GM13977 (cell line): ENCODE measurements around the gene C7orf33.

Experiments used
- DNase-seq: peaks from one replicate; pipeline ENCODE4 v3.0.0; 2012; ENCODE audit warnings: low spot score
- CTCF ChIP-seq: IDR thresholded peaks from 2 replicates; pipeline ENCODE4 v1.5.1; 2012; ENCODE audit warnings: mild to moderate bottlenecking, control low read depth; ENCODE audit not compliant: insufficient read depth; ENCODE audit errors: extremely low read depth, missing control alignments
- in situ Hi-C: fragments of 300-500 bp; cut with MboI; formaldehyde crosslinking; loops from one replicate; pipeline ENCODE4 v1.12.0; 2022; ENCODE audit warnings: low sequenced_read_pairs, low pct_unique_long_range_greater_than_20kb, mixed read lengths, inconsistent platforms; ENCODE audit not compliant: unreplicated experiment

Gene C7orf33

GRCh38 chr7:148579366-148579765 lies 11.2 kb upstream of the C7orf33 start:
- in situ Hi-C loops, result no loop called here

GRCh38 chr7:148580446-148580845 lies 10.1 kb upstream of the C7orf33 start:
- TF ChIP-seq CTCF, result no peak
- in situ Hi-C loops, result no loop called here
- no peak for DNase-seq

More at GRCh38 chr7:148579366-148579765, 11.2 kb upstream of the C7orf33 start:
- no peak for DNase-seq
- no peak for TF ChIP-seq CTCF

GRCh38 chr7:148581624-148582023 lies 8.9 kb upstream of the C7orf33 start:
- in situ Hi-C loops, result no loop called here
- no peak for TF ChIP-seq CTCF
- DNase-seq, result no peak

GRCh38 chr7:148584154-148584827 lies 6.3 kb upstream of the C7orf33 start:
- in situ Hi-C loops, result no loop called here
- no peak for DNase-seq
- no peak for TF ChIP-seq CTCF

GRCh38 chr7:148585399-148585798 lies 5.2 kb upstream of the C7orf33 start:
- no peak for TF ChIP-seq CTCF
- in situ Hi-C loops, result no loop called here
- DNase-seq, result no peak

- in situ Hi-C loops, result no loop called here
- no peak for TF ChIP-seq CTCF
- no peak for DNase-seq
Measured at GRCh38 chr7:148587076-148587475, 3.5 kb upstream of the C7orf33 start.
